ENCODE measurements around the gene ESCO1.
"Not testable (repeated sequence)": the region's sequence is repeated elsewhere in the genome, so short reads cannot be mapped to it uniquely, and the experiment has no call there.

ESCO1 gene, protein sequence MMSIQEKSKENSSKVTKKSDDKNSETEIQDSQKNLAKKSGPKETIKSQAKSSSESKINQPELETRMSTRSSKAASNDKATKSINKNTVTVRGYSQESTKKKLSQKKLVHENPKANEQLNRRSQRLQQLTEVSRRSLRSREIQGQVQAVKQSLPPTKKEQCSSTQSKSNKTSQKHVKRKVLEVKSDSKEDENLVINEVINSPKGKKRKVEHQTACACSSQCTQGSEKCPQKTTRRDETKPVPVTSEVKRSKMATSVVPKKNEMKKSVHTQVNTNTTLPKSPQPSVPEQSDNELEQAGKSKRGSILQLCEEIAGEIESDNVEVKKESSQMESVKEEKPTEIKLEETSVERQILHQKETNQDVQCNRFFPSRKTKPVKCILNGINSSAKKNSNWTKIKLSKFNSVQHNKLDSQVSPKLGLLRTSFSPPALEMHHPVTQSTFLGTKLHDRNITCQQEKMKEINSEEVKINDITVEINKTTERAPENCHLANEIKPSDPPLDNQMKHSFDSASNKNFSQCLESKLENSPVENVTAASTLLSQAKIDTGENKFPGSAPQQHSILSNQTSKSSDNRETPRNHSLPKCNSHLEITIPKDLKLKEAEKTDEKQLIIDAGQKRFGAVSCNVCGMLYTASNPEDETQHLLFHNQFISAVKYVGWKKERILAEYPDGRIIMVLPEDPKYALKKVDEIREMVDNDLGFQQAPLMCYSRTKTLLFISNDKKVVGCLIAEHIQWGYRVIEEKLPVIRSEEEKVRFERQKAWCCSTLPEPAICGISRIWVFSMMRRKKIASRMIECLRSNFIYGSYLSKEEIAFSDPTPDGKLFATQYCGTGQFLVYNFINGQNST

DNA sequence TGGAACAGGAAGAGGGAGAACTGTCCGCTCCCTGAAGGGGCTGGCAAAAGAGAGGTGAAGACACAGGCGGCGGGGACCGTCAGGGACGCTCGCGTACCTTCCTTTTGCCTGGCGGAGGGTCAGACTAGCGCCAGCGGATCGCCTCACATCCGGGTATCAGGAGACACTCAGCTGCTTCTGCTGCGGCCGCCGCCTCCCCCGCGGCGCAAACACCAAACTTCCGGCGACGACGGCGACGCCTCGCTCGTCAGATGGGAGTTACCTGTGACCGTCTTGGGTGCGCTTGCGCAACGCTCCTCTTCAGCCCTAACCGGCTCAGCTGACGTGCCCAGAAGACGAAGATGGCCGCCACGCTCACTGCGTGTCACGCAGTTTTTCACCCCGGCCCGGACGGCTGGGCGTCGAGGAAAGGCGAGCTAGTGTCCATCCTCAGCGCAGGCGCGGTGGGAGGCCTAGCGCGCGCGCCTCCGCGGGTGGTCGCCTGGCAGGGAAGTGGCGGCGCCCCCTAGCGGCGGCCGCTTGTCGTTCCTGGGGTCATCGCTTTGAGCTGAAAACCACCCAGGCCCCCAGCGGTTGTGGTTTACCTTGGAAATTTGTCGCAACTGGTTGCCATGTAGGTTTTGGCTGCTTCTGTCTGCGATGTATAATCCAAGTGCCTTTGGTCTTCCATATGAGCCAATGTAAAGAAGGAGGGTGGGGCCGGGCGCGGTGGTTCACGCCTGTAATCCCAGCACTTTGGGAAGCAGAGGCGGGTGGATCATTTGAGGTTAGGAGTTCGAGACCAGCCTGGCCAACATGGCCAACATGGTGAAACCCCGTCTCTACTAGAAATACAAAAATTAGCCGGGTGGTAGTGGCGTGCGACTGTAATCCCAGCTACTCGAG lies at the start of gene ESCO1:
ESCO1 (minus strand) TSS at position 179 of the 885 bp plus-strand sequence. CDS start 25,861 bp downstream, outside the sequence.
- DNase-seq: peak; percentile 97

DNA sequence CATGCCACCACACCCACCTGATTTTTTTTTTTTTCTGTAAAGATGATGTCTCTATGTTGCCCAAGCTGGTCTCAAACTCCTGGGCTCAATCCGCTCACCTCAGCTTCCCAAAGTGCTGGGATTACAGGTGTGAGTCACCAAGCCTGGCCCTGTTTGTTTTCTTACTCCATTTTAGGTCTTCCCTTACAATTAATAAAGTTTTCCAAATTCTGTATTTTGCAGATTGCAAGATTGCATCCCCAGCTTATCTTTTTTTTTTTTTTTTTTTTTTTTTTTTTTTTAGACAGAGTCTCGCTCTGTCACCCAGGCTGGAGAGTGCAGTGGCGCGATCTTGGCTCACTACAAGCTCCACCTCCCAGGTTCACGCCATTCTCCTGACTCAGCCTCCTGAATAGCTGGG lies 39.9 kb upstream of the ESCO1 start:
- not testable (repeated sequence) for DNase-seq

DNA sequence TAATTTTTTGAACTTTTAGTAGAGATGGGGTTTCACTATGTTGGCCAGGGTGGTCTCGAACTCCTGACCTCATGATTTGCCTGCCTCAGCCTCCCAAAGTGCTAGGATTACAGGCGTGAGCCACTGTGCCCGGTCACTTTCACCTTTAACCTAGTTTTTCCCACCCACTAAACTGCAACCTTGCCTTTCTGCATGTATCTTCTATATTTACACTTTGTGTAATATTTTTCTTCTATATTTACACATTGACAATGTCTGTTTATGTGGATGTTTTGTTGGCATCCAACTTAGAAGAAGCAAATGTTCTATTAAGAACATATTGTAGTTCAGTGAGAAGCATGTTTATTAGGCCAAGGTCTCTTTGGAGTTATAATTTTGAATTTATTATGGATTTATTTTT lies 38.3 kb upstream of the ESCO1 start:
- no peak for DNase-seq

DNA sequence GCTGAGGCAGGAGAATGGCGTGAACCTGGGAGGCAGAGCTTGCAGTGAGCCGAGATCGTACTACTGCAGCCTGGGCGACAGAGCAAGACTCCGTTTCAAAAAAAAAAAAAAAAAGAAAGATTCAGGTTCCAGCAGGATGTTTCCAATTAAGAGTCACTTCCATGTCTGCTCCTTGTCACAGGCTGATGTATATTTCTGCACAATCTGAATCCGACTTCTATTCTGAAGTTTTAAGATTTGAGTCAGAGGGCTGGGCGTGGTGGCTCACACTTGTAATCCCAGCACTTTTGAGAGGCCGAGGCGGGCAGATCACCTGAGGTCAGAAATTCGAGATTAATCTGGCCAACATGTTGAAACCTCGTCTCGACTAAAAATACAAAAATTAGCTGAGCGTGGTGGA lies 36.3 kb upstream of the ESCO1 start:
- DNase-seq: no peak

DNA sequence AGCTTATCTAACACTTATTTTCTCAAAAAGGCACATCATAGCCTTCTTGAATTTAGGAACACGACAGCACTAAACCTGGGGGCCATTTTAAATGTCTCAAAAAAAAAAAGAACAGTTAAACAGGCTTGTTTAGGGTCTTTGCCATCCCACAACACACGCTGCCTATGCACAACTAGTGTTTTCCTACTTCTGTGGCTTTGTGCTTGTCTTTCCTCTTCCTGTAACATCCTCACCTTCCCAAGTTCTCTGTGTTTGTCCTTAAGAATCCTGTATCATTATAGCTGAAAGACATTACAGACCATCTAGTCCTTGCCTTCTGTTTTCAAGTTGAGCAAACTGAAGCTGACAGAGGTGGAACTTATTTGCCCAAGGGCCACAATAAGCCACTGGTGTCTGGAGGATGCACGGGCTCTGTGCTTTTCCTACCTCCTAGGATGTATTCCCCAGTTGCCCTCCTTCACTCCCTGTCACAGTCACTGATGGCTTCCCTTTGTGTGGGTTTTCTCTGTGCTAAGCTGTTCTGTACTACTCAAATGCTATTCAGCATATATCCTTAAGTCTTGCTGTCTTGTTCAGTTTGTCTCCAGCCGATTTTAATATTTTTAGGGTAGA lies 34.2 kb upstream of the ESCO1 start:
- no peak for DNase-seq

DNA sequence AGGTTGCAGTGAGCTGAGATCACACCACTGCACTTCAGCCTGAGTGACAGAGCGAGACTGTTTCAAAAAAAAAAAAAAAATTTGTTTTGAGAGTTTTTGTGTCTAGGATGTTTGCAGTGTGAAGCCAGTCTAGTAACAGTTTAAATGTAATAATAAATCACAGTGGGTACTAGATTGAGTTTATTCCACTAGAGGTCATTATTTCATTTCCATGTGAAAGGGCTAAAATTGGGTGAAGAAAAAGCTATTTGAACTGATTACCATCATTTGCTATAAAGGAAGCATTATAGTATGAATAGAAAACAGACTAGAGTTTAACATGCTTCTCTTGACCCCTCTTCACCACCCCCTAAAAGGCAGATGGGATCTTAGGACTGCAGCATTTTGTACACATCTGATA lies 31.9 kb upstream of the ESCO1 start:
- no peak for DNase-seq

DNA sequence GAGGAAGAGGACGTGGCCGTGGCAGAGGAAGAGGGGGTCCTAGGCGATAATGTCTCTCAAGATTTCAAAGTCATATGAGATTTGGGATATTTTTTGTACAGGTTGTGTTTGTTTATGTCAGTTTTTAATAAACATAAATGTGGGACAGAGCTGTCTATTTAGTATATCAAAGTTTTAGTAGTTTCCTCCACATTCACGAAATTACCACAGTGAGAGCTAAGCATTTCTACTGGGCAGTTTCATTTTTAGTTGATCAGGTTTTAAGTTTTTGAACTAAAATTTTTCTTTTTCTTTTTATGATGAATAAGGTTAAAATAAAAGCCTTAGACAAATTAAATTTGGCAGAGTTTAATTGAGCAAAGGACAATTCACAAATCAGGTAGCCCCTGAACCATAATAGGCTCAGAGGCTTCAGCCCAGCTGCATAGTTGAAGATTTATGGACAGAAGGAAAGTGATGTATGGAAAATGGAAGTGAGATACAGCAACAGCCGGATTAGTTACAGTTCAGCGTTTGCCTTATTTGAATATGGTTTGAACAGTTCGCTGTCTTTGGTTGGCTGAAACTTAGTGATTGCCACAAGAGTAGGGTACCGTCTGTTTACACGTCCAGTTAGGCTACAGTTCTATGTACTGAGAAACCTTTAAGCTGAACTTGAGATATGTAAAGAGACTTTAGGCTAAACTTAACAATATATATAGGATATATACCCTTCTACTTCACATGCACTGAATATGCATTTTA lies 28.8 kb upstream of the ESCO1 start:
- DNase-seq: no peak

DNA sequence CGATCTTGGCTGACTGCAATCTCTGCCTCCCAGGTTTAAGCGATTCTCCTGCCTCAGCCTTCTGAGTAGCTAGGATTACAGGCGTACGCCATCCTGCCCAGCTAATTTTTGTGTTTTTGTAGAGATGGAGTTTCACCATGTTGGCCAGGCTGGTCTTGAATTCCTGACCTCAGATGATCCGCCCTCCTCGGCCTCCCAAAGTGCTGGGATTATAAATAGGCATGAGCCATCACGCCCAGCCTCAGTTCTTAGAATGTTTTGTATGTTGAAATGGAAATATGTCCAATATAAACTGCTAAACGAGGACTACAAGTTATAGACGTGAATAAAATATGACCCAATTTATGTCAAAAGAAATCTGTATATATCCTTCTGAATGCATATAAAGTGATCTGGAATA lies 21.1 kb upstream of the ESCO1 start:
- not testable (repeated sequence) for DNase-seq

DNA sequence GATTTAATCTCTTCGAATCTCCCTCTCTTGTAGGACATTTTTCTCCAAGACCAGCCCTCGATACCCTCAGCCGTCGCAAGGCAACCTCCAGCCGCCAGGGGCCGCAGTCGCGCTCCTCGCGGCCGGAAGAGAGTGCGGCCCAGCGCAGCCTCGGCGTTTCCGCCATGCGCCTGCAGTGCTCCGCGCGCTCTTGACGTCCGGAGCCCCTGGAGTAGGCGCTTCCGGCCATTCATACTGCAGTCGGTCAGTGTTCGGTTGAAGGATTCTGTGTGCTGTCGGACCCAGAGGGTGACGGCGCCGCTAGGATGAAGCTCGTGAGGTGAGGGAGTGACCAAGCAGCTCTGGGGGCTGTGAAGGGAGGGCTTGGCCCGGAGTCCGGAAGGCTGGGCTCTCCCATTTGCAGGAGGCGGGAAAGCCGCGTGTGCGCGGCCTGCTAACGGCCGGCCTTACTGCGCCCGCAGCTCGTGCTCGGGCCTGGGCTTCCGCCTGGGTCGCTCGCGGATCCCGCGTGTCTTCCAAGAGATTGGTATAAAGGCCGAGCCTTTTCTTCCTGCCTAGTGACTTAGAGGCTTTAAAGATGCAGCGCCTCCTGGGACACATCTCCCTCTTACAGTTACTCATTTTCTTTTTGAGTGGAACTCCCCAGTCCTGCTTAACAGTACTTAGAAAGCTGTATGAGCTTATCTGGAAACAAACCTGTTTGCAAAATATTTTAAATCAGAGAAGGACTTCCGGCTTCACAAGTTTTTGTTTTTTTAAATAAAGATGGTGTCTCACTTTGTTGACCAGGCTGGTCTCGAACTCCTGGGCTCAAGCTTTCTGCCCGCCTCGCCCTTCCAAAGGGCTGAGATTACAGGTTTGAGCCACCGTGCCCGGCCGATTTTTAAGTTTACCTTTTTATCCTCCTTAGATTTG lies 11.9 kb upstream of the ESCO1 start, which contains the start of gene SNRPD1:
SNRPD1 (plus strand) TSS at position 190 of the 915 bp plus-strand sequence; CDS start at position 306, 116 bp downstream.
- DNase-seq: peak; percentile 95

DNA sequence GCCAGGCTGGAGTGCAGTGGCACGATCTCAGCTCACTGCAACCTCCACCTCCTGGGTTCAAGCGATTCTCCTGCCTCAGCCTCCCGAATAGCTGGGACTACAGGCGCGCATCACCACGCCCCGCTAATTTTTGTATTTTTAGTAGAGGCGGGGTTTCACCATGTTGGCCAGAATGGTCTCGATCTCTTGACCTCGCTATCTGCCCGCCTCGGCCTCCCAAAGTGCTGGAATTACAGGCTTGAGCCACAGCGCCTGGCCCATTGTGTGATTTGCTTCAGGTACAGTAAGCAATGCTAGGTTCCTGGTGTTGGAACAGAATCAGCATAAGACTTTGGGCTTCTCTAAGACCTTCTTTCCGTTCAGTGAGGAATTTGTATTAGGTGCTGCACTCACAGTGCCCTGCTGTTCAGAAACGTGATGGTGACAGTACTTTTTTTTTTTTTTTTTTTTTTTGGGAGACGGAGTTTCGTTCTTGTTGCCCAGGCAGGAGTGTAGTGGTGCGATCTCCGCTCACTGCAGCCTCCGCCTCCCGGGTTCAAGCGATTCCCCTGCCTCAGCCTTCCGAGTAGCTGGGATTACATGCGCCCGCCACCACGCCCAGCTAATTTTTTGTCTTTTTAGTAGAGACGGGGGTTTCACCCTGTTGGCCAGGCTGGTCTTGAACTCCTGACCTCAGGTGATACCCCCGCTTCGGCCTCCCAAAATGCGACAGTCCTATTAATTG lies 11.1 kb upstream of the ESCO1 start:
- not testable (repeated sequence) for DNase-seq

DNA sequence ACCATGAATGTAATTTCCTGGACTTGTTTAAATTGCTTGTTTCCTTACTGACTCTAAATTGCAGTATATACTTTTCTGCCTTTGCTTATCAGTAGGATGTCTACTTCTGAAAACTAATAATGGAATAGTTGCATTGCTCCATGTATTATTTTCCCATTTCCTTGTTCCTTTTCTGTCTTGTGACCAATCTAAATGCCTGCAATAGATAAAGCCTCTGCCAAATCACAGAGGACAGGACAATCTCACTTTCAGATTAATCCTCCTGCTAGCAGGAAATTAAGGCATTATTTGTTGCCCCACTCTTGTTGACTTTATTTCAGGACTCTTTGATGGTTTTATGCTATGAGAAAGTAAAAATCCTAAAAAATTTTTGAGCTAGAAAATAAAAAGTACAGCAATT lies 4.7 kb upstream of the ESCO1 start:
- no peak for DNase-seq

DNA sequence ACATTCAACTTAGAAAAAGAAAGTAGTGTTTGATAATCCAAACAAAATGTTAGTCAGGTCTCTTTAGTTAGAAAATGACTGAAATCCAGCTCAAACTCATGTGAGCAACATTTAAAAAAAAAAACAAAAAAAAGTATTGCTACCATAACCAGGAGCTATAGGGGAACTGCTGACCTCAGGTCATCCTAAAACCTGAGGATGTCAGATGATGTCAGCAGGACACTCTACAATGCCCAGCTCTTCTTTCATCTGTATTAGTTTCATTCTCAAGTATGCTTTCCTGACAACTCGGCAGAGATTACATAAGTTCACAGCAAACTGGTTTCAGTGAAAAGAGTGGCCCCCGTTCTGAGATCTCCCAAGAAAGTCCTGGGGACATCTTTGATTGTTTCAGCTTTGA lies 4.2 kb upstream of the ESCO1 start:
- no peak for DNase-seq

DNA sequence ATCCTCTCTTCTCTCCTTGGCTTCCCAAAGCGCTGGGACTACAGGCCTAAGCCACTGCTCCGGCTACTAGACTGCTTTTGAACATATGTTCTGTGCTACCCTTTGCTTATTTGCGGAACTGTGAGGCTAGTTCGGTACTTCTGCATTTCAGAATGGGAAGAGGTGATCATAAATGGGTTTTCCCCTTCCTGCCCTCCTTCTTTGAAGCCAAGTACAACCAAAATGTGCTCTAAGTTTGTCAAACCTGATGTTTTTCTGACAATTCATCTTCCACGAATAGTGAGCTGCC lies 1.7 kb upstream of the ESCO1 start:
- DNase-seq: no peak

DNA sequence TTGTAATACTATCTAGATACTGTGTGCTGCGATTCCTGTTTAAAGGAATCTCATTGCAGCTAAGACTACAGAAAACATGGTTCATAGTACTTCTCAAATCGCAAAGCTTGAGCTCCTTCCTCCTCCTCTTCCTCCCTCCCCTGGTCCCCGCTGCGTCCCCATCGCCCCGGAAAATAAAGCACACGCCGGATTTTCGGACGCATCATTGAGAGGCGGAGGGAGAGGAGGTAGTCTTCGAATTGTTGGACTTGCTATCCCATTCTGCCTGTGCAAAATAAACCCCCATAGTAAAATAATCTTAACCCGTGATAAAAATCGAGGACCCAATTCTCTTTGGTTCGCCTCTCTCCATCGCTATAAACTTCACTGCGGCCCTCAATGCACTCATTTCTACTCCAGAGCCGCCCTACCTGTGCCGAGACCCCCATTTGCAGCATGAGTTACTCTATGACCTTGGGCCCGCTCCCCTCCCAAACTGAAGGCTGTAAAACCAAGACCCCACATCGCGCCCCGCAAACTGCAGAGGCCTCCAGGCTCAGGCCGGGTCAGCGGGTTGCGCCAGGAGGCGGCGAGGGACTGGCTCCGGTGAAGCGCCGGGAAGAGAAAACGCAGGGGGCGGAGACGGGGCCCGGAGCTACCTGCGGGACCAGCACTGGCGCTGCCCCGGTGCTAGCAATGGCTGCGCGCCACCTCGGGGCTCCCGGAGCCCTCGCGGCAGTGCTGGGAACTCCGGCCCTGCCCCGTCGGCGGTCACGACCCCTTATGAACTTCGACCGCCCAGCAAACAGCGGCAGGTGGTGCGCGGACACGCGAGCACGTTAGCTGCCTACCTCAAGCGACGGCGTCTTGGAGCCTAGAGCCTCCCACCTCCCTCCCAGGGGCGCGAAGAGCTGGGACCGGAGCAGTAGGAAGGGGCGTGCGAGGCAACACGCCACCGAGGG lies 649 bp downstream of the ESCO1 start:
- no peak for DNase-seq

DNA sequence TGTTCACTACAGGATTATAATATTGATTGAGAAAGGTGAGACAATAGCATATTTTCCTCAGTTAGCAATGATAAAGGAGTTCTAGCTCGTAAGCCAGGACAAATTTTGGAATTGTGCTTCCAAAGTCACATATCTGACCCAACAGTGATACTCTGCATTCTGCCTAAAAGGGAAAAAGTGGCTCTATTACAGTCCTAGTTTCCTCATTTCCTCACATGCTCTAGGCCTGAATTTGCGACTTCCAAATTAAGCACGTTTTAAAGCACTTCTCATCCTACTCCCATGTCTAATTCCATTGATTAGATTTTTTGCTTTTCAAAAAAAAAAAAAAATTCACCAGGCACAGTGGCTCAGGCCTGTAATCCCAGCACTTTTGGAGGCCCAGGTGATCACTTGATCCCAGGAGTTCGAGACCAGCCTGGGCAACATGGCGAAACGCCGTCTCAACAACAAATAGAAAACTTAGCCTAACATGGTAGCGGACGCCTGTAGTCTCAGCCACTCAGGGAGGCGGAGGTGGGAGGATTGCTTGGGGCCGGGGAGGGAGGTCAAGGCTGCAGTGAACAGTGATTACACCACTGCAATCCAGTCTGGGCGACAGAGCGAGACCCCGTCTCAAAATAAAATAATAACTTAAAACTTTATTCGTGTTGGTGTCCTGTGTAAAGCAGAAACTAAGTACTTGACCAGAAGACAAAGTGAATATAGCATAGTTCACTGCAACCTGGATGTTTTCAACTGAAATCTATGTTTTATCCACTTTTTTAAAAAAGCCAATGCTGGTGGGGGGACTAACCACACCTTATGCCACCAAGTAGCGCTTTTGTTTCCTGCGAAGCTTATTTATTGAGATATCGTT lies 1.5 kb downstream of the ESCO1 start:
- DNase-seq: no peak

DNA sequence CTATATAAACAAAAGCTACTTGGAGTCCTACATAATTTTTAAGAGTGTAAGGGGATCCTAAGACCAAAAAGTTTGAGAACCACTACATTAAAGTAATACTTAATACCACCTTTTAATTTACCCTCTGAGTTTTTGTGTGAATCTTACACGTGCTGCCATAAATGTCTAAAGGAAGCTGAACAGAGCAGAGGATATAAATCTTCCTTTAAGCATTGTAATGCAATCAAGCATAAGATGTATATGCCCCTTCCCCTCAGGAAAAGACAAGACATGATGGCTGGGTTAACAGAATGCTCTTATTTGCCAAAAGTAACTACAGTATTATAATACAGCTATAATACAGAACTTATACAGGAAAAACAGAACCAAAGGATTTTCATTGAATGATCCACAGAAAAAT lies 2.9 kb downstream of the ESCO1 start:
- no peak for DNase-seq

DNA sequence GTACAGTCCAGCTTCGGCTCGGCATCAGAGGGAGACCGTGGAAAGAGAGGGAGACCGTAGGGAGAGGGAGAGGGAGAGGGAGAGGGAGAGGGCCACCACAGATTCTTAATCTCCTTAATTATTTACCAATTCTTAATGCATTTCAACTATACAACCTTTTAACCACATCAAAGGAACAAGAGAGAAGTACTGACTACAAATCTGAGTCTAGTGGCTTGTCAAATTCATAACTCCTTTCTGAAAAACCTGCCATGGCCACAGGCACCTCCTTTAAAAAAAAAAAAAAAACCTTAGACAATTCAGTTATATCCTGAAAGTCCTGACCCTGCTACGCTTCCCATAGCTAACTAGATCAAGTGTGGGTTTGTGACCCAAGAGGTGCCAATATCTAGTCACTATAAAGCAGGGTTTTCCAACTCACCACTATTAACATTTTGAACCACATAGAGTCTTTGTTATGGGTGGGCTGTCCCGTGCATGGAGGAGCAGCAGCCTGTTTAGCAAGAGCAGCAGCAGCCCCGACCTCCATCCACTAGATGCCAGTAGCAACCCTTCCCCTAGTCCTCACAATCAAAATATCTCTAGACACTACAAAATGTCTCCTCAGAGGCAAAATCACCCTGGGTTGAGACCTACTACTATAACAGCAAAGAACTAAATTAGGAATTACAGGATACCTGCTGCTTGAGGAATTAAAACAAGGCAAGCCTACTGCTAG lies 6.8 kb downstream of the ESCO1 start:
- no peak for DNase-seq
